NCI-H69 (cell line): ENCODE measurements around the gene OR2A12.
"Not testable (repeated sequence)": the region's sequence is repeated elsewhere in the genome, so short reads cannot be mapped to it uniquely, and the experiment has no call there.

Experiments used
- DNase-seq: peaks from one replicate; lab custom pipeline; 2025; lab: John Stamatoyannopoulos, UW

OR2A12 gene

DNA sequence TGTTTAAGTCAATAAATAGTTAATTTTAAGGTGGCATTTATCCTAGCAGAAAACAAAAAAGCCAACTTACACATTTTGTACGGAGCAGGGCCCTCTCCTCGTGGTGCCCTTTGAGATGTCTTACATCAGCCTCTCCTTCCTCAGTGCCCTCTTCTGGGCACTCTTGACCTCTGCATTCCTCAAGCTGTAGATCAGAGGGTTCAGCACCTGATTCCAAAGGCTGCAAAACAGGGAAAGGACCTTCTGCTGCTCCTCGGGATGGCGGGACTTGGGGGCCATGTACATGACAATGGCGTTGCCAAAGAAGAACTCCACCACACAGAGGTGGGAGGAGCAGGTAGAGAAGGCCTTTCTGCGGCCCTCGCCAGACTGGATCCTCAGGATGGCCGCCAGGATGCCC is 32.3 kb downstream of the OR2A12 start:
- DNase-seq: no peak

DNA sequence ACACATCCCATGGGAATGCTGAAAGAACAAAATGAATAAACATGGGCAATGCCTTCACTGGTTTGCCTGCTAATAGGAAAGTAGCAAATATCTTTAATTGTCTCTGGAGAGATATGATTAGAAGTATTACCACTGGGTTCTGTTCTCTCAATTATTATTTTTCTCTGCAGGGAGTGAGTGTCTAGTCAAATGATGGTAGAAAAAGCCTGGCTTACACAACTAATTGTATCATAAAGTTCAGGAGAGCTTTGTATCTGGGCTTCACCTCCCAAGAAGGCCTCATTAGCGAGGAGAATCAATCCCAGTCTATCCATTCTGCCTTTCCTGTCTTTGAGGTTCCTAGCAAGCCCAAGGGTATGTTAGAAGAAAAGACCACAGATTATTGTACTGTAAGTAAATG is 36.8 kb downstream of the OR2A12 start, which contains the start of gene OR2A14:
Gene OR2A14 (plus strand): TSS at position 301 of the 400 bp plus-strand sequence. CDS start 5,937 bp downstream, outside the sequence.
- DNase-seq: no peak

- DNase-seq: peak; percentile 83
Observed at GRCh38 chr7:144127714-144128334, 41.7 kb downstream of the OR2A12 start.

DNA sequence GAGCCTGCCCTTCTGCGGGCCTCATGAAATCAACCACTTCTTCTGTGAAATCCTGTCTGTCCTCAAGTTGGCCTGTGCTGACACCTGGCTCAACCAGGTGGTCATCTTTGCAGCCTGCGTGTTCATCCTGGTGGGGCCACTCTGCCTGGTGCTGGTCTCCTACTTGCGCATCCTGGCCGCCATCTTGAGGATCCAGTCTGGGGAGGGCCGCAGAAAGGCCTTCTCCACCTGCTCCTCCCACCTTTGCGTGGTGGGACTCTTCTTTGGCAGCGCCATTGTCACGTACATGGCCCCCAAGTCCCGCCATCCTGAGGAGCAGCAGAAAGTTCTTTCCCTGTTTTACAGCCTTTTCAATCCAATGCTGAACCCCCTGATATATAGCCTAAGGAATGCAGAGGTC is 43.5 kb downstream of the OR2A12 start:
- DNase-seq: not testable (repeated sequence)

- DNase-seq: no peak
Observed at GRCh38 chr7:144130730-144131129, 44.7 kb downstream of the OR2A12 start.

DNA sequence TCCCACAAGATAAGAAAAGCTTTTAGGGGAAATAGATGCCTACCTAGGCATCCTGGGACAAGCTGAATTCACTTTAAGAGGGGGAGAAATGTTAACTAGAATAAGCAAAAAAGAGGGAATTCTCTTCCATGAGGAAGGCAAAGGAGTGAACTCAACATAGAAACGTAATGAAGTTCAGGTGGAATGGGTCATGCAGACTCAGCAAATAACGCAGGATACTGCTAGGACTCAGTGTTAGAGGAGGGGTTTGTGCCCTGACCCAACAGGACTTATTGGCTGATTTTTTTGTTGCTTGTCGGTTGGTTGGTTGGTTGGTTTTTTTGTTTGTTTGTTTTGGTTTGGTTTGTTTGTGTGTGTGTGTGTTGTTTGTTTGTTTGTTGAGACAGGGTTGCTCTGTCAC is 46.2 kb downstream of the OR2A12 start:
- no peak for DNase-seq

DNA sequence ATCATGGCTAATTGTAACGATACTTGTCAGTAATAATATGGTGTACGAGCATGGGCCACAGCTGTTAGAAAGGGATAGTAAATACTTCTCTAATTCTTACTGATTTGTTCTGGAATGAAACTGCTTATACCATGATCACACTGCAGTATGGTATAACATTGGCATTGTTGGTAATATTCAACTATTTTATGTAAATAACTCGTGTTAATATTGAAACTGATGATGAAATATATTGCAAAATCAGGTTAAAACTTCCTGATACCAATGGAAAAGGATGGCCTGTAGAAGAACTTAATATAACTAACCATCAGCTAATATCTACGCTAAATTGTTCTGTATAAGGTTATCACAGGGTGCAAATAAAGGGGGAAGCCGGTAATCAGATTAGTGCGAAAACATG is 47.2 kb downstream of the OR2A12 start:
- no peak for DNase-seq

DNA sequence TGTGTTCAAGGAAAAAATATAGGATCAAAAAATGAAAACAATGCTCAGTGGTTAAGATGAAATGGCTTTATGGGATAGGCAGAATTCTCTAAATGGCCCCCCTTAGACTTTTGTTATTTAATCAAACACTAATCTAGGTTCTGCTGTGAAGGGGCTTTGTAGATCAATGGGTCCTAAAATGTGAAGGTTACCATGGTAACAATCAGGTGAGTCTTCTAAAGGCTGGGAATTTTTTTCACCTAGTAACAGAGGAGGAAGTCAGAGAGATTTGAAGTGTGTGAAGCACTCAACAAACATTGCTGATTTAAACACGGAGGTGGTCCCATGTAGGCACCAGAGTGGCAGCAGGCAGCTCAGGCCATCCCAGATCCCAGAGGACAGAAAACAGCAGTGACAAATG is 48.0 kb downstream of the OR2A12 start:
- no peak for DNase-seq

DNA sequence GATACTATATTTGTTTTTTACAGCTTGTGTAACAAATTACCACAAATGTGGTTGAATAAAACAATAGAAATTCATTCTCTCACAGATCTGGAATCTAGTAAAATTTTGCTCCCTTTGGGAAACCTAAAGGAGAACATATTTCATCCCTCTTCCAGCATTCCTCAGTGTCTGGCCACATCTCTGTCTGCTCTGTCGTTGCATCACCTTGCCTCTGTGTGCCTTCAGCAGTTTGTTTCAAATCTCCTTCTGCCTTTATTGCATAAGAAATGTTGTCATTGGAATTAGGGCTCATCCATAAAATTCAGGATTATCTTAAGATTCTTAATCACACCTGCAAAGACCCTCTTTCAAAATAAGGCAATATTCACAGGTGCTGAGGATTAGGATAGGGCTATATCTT is 51.4 kb downstream of the OR2A12 start:
- no peak for DNase-seq

DNA sequence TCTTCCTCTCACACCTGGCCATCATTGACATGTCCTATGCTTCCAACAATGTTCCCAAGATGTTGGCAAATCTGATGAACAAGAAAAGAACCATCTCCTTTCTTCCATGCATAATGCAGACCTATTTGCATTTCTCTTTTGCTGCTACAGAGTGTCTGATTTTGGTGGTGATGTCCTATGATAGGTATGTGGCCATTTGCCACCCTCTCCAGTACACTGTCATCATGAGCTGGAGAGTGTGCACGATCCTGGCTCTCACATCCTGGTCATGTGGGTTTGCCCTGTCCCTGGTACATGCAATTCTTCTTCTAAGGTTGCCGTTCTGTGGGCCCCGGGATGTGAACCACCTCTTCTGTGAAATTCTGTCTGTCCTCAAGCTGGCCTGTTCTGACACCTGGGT is 56.1 kb downstream of the OR2A12 start:
- DNase-seq: no peak

DNA sequence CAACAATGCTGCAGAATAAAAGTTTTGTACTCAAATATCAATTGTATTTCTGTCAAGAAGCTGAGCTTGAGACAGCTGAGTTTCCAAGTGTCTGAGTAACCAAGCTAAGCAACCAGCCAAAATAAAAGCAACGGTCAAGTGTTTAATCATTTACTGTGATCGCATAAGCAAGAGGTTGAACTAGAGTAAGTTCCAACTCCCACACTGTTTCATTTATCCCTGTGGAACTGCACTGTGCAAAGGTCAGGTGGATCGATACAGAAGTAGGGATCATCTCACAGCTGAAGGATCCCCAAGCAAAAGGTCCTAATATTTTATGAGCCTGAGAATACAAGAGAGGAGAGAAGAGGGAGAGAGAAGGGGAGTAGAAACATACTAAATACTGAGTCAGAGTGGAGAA is 58.3 kb downstream of the OR2A12 start:
- no peak for DNase-seq

- no peak for DNase-seq
Observed at GRCh38 chr7:144148224-144148827, 62.2 kb downstream of the OR2A12 start.
